Stimulated activated CD4-positive, alpha-beta T cell treated with anti-CD3 and anti-CD28 coated beads, TNF-alpha, amount 100 ng/mL, for 48 hours (primary cell): Measurements from ENCODE around the gene ZNF333.

Experiments
- DNase-seq, 3 donors: peaks; one replicate each; pipeline ENCODE4 v3.0.0-alpha.2; 2020; ENCODE audit warnings: low read depth in 3 of 3

Gene ZNF333

DNA sequence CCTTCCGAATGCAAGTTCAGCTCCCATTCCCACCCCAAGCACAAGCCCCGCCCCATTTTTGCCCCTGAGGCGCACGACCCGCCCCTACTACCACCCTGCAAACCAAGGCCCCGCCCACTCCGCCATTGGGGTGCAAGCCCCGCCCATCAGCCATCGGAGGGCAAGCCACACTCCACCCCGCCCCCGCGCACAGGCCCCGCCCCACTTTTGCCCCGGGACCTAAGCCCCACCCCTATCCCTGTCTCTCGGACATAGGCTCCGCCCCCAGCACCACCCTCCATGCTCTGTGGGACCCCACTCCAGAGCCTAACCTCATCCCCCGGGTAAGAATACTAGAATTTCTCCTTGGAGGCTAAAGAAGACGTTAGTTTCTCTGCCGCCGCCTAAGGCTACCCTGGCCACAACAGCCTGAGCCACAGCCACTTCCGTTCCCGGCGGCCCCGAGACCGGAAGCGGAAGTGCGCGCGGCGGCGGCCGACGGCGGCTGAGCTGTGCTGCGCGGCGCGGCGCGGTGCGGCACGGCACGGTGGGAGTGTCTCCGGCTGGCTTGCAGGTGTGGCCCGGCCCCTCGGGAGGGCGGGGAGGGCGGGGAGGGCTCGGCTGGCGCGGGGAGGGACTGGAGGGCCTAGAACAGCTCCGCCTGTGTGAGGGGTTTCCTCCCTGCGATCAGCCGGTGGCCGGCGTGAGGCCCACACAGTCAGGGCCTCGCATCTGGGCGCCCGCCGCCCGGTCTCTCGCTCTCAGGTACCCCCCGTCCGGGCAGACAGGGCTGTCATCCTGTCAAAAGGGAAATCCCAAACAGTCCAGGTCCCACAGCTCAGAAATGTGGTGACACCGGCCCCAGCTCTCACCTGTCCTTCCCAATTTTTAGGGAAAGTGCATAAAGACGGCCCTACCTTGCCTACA lies at the start of gene ZNF333:
ZNF333 (plus strand) TSS at position 451 of the 906 bp plus-strand sequence. CDS start 3,444 bp downstream, outside the sequence.
- DNase-seq, result peak; percentile 98 to 100 (median 100)

DNA sequence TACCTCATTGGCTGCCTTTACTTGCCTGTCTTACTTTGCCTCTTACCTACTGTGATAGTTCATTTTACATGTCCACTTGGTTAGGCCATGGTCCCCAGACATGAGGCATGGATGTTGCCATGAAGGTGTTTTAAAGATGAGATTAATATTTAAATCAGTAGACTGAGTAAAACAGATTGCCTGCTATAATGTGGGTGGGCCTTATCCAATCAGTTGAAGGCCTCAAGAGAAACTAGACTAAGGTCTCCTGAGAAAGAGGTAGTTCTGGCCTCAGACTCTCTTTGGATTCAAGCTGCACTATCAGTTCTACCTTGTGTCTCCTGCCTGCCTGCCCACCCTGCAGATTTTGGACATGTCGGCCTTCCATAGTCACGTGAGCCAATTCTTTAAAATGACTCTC lies 41.3 kb upstream of the ZNF333 start:
- no peak for DNase-seq

DNA sequence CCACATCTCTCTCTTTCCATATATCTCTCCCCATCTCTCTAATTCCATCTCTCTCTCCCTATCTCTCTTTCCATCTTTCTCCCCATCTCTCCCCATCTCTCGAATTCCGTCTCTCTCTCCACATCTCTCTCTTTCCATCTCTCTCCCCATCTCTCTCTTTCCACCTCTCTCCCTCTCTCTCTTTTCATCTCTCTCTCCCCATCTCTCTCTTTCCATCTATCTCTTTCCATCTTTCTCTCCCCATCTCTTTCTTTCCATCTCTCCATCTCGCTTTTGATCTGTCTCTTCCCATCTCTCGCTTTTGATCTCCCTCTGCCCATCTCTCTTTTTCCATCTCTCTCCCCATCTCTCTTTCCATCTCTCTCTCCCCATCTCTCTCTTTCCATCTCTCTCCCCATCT lies 40.8 kb upstream of the ZNF333 start:
- no peak for DNase-seq

DNA sequence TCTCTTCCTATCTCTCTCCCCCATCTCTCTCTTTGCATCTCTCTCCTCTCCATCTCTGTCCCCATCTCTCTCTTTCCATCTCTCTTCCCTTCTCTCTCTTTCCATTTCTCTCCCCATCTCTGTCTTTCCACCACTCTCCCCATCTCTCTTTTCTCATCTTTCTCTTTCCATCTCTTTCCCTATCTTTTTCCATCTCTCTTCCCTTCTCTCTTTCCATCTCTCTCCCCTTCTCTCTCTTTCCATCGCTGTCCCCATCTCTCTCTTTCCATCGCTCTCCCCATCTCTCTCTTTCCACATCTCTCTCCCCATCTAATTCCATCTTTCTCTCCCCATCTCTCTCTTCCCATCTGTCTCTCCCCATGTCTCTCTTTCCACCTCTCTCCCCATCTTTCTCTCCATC lies 39.7 kb upstream of the ZNF333 start:
- DNase-seq, result no peak

DNA sequence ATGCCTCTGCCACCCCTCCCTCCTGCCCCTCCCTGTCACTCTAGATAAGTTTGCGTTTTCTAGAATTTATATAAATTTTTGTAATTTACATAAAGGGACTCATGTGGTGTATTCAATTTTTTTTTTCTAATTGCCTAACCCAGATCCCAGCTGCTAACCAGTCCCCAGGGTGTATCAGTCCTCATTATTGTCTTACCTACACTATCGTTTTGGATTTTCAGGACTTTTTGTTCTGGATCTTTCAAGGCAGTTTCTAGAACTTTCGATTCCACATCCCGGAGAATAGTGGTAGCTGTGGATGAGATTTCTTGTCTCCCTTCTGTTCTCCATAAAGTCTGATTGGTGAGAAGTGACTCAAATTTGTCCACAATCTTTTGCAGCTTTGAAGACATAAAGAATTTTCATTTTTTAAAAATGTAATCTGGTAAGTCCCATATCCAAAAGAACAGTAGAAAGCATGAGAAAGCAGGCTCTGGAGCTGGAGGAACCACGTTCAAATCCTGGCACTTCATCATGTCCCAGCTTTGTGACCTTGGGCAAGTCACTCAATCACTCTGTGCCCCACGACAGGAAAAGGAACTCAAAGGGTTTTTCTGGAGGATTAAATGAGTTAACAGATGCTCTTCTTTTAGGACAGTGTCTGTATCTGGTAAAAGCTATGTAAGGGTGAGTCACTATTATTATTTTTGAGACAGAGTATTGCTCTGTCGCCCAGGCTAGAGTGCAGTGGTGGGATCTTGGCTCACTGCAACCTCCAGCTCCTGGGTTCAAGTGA lies 34.9 kb upstream of the ZNF333 start:
- no peak for DNase-seq

DNA sequence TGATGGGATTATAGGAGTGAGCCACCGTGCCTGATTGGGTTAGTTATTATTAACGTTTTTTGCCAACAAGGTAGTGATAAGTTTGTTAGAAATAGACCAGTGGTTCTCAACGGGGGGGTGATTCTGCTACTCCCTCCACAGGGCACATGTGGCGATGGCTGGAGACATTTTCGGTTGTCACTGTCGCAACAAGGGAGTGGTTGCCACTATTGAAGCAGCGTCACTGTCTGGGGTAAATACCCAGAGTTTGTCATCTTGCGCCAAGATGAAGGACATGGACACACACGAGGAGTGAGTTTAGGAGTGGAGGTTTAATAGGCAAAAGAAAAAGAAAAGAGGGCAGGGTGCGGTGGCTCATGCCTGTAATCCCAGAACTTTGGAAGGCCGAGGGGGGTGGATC lies 34.1 kb upstream of the ZNF333 start:
- no peak for DNase-seq

DNA sequence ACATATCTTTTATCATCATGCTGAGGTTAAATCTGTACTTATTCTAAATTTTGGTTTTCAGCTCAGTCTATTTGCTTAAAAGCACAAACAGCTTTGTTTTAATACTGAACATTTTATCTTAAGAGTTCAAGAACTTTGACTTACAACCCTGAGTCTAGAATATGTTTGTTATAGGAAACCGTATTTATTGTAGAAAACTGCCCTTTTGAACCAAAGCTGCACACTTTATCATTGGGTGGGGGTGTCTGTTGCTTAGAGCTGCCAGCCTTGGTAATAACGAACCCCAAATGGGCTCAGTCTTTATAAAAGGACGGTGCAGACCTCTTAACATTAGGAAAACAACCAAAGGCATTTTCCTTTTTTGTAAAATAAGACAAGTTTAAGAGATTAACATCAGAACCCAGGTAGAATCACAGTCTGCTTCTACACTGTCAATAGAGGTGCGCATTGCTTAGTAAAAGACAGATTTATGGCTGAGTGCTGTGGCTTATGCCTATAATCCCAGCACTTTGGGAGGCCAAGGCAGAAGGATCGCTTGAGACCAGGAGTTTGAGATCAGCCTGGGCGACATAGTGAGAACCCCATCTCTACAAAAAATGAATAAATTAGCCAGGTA lies 29.9 kb upstream of the ZNF333 start:
- no peak for DNase-seq

DNA sequence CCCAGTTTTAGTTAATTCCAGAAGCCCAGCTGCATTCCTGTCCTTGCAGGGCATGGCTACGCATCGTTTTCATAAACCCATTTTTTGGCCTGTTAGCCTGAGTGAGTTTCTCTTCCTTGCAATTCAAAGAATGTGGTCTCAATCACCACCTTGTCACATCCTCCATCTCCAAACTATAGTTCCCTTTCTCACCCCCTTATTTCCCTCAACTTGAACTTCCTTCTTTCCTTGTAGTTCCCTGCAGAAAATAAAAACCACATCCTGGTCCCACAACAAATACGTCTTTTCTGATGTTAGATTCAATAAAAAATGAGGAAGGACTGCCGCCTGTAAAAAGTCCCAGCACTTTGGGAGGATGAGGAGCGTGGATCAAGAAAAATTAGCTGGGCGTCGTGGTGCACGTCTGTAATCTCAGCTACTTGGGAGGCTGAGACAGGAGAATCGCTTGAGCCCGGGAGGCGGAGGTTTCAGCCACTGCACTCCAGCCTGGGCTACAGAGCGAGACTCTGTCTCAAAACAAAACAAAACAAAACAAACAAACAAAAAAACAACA lies 28.4 kb upstream of the ZNF333 start:
- DNase-seq, result no peak

DNA sequence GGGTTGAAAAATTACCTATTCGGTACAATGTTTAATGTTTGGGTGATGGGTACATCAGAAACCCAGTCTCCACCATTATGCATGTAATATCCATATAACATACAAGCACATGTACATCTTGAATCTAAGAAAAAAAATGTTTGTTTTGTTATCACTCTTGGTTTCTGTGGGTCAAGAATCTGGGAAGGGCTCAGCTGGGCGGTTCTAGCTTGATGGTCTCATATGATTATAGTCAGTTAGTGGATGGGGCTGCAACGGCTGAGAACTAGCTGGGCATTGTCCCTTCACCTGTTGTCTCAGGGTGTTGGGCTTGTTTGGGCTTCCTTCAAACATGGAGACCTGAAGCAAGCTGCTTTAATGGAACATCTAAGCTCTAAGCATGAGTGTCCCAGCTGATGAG lies 19.9 kb upstream of the ZNF333 start:
- no peak for DNase-seq

DNA sequence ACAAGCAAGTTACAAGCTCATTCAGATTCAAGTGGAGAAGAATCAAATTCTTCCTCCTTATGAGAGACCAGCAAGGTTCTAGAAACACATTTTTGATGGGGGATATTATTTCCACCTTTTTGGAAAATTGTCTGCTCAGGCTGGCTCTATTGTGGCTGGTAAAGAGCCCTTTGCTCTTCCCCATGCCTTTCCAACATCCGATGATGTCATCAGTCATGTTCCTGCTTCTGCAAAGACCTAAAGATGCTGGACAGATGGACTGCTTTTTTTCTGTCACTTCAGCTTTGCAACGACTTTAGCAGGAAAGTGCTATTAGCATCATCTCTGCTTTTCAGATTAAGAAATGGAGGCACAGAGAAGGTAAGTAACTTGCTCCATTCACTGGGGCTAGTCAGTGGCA lies 19.4 kb upstream of the ZNF333 start:
- DNase-seq, result no peak

DNA sequence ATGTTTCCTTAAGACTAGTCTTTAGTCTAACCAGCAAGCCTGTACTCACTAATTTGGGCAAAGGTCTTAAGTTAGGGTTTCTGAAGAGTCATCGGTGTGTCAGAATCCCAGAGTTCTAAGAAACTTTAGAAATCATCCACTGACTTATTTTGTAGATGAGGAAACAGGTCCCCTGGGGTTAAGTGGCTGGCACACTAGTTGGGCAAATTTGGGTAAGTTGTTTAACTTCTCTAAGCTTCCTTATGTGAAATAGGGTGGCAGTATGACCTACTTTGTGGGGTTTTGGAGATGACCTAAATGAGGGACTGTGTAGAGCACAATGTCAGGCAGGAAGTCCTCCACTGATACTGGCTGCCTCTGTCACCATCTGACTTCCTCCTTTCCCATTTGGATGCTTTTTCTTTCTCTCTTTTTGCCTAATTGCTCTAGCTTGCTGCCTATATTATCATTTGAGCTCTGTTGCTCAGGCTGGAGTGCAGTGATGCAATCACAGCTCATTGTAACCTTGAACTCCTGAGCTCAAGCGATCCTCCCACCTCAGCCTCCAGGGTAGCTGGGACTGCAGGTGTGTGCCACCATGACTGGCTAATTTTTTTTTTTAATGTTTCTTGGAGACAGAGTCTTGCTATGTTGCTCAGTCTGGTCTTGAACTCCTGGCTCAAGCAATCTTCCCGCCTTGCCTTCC lies 17.5 kb upstream of the ZNF333 start:
- DNase-seq, result no peak

DNA sequence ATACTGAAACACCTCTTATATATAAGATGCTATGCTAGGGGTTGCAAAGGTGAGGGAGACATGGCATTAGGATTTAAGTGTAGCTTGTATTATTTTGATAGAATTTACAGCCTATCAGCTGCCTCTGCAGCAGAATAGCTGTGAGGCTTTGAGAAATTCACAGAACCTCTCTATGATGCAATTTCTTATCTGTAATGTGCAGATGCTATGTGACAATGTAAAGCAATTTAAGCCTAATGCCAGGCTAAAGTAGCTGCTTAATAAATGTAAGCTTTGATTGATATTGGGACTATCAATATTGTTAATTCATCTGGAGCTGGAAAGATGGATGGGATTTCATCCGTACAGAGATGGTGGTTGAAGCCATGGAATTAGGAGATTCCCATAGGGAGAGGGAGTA lies 16.8 kb upstream of the ZNF333 start:
- no peak for DNase-seq

DNA sequence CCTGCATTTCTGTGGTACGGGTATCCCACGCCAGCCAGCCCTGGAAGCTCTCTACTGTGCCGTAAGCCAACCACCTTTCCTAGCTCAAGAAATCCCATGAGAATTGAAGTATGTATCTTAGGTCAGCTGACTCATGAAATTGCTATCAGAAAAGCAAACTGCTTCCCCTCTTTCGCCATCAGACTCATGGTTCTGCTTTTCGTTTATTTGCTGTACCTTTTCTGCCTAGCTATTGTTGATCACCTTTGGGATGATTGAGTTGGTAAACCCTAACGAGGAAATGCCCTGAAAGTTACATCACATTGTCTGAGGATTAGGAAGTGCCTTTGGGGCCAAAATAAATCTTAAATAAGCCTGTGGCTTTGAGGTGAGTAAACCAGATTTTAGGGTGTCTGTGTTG lies 15.1 kb upstream of the ZNF333 start, which contains the start of gene ADGRE3:
ADGRE3 (minus strand) TSS at position 81 of the 400 bp plus-strand sequence; CDS start at position 7, 74 bp downstream.
- no peak for DNase-seq

DNA sequence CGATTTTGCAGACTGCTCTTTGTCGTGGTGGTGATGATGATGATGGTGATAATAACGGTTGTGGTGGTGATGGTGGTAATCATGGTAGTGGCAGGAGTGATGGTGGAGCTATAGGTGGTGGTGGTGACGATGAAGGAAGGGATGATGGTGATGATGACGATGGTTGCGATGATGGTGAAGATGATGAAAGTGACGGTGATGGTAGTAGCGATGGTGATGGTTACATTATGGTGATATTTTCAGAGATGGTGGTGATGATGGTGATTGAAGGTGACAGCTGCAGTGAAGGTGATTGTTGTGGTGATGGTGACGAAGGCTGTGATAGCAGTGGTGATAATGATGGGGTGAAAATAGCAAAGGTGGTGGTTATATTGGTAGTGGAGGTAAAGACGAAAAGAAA lies 13.1 kb upstream of the ZNF333 start:
- no peak for DNase-seq

DNA sequence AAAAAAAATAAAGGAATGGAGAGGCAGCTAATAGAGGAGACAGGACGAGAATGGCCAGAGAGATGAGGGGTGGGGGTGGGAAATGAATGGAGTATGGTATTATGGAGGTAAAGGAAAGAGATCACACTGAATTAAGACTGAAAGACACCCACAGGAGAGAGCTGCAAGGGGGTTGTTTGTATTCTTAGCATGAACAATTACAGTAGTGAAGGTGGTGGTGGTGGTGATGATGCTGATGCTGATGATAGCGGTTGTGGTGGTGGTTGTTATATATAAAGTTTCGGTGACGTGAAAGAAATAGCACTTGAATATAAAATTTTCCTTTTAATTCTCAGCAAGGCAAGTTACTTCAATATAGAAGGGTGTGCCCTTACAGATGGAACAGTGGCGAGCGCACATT lies 12.4 kb upstream of the ZNF333 start:
- DNase-seq, result no peak

DNA sequence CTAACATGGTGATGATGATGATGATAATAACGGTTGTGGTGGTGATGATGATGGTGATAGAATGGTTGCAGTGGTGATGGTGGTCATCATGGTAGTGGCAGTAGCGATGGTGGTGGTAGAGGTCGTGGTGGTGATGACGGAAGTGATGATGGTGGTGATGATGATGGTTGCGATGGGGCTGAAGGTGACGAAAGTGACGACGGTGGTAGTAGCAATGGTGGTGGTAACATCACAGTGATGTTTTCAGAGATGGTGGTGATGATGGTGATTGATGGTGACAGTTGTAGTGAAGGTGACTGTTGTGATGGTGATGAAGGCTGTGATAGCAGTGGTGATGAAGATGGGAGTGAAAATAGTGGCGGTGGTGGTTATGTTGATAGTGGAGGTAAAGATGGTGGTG lies 11.6 kb upstream of the ZNF333 start:
- DNase-seq, result no peak

DNA sequence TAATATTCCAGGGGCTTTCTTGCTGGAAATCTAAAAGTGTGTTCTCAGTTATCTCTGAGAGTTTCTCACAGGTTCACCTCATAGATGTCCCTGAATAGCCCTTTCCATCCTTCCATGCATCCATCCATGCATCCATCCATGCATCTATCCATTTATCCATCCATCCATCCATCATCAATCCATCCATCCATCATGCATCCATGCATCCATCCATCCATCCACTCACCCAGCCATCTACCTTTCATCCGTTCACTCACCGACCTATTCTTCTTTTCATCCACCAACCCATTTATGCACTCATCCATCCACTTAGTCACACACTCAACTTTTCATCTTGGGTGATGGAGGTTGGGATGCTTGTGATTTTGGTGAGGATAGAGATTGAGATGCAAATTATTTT lies 7.8 kb upstream of the ZNF333 start:
- DNase-seq, result no peak

DNA sequence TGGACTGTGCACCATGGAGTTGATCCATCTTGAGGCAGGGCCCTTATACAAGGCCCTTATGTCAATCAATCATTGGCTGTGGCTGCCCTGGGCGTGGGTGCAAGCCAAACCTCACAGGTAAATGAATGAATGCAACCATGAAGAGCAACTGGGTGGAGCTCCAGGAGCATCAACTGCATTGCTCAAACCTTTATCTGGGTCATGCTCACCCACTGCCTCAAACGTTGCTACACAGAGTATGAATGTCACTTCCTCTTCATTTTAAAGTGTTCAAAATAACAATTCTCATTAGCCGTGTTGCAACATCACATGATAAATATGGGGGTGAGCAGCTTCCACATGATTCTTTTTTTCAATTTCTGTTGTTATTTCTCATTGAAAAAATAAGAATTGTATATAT lies 6.4 kb upstream of the ZNF333 start:
- DNase-seq, result no peak

DNA sequence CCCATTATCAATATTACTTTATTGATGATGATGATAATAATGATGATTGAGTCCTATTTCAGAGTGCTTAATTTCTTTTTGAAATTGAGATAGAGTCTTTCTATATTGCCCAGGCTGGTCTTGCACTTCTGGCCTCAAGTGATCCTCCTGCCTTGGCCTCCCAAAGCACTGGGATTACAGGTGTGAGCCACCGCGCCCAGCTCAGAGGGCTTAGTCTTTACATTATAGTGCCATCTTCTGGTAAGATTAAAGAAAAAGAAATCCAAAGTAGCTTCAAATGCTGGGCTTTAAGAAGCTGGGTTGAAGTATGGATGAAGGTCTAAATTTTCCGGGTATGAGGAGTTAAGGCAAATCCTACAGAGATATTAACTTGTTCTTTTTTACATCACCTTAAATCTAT lies 3.4 kb upstream of the ZNF333 start:
- peak; percentile 4 to 10 (median 5) for DNase-seq

DNA sequence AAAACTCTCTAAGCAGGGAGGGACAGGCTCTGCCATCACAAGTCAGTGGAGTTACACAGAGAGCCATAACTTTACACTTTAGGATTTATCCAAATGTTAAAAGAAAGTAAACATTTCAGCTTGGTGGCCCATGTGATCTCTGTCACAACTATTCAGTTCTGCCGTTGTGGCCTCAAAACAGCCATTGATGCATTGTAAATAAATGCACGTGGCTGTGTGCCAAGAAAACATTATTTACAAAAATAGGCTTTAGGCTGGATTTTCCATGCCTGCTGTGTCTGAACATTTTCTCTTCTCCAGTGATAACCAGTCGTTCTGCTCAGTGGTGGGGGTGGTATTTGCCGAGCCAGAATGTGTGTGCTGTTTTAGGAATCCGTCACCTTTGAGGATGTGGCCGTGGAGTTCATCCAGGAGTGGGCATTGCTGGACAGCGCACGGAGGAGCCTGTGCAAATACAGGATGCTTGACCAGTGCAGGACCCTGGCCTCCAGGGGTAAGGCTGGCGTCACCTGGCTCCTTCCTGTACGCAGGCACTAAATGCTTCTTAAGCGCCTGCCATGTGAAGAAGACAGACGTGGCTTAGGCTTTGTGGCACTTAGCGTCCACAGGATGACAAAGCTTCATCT lies 4.9 kb downstream of the ZNF333 start:
- DNase-seq, result no peak

DNA sequence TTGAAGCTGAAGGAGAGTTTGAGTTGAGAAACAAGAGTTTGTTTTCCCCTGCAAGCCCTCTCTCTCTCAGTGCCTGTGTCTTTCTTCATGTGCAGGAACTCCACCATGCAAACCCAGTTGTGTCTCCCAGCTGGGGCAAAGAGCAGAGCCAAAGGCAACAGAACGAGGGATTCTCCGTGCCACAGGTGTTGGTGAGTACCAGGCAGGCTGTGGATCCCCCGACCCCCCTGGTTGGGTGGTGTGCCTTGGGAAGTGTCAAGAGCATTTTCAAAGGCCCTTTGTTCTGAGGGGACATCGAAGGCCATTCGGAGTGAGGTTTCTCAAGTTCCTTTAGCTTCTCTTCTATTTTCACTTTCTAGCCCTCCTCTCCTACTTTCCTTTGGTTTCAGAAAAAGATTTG lies 5.6 kb downstream of the ZNF333 start:
- DNase-seq, result no peak
